HepG2 (cell line): ENCODE measurements around the gene AMD1. TPM values are rescaled to one million over a fixed set of nuclear protein-coding genes. Genes with fewer than 3 reads are reported as not detected.

Experiments
- ATAC-seq: fragments of 200-7000 bp; cut with Tn5 transposase; 3 replicates; pipeline ENCODE4 v1.9.1; 2020; ENCODE audit warnings: mild to moderate bottlenecking, moderate library complexity
- BruUV-seq: library from RNA; stranded (reverse); fragments of 400-500 nt; replicated peaks from 2 replicates; lab custom pipeline; 2021; lab: Mats Ljungman, UMichigan
- CTCF ChIA-PET: fragments of 300-600 bp; formaldehyde crosslinking; extraction: SDS; loops from one replicate; lab custom pipeline; 2021; ENCODE audit warnings: low total read pairs, inconsistent platforms, low intra/inter-chr PET ratio; lab: Yijun Ruan, JAX
- POLR2A ChIA-PET: fragments of 350-600 bp; sonication (Branson Sonifier 250); formaldehyde crosslinking; loops from one replicate; lab custom pipeline; 2020; ENCODE audit warnings: antibody characterized with exemption, inconsistent platforms; lab: Yijun Ruan, JAX
- DNase-seq: peaks from one replicate; pipeline ENCODE4 v3.0.0-alpha.2; 2015; ENCODE audit warnings: low spot score
- FAIRE-seq: peaks from 3 replicates; lab custom pipeline; 2011; peaks lifted over from hg19 to GRCh38; lab: Jason Lieb, UNC
- H2AFZ ChIP-seq: one replicate; pipeline ENCODE4 v1.6.1; 2011; ENCODE audit warnings: low read length, inconsistent platforms
- H3K27ac ChIP-seq: fragments of 300-600 bp; 3 replicates; pipeline ENCODE4 v1.8.0; 2011; ENCODE audit warnings: mixed run types, mild to moderate bottlenecking, mixed read lengths, low read length, inconsistent platforms; ENCODE audit not compliant: insufficient read depth; ENCODE audit errors: extremely low read length
- H3K27me3 ChIP-seq, 2 experiments: fragments of 200-600 bp in 1 of 2; 2 replicates in 1 of 2; 3 replicates in 1 of 2; pipeline versions ENCODE4 v1.6.0 to v1.8.0; 2011; ENCODE audit warnings: low read length in 2 of 2, mild to moderate bottlenecking in 2 of 2, moderate library complexity in 2 of 2, inconsistent platforms in 1 of 2; ENCODE audit not compliant: insufficient read depth in 2 of 2, control insufficient read depth in 1 of 2
- H3K36me3 ChIP-seq, 2 experiments: fragments of 200-600 bp in 1 of 2; replicated peaks in 1 of 2; 2 replicates in 1 of 2; 3 replicates in 1 of 2; pipeline versions ENCODE4 v1.5.1 to v1.8.0; 2011; ENCODE audit warnings: low read length in 2 of 2, inconsistent platforms in 1 of 2; ENCODE audit not compliant: insufficient read depth in 2 of 2, control insufficient read depth in 1 of 2
- H3K4me1 ChIP-seq: 2 replicates; pipeline ENCODE4 v1.5.1; 2012; ENCODE audit warnings: low read length, inconsistent platforms; ENCODE audit not compliant: insufficient read depth
- H3K4me2 ChIP-seq: 2 replicates; pipeline ENCODE4 v1.6.0; 2011; ENCODE audit warnings: low read depth, low read length, inconsistent platforms
- H3K4me3 ChIP-seq, 3 experiments: fragments of 200-600 bp in 1 of 3; sonication (generic), shearing (Covaris generic) in 1 of 3; replicated peaks in 1 of 3; 2 replicates each; pipeline ENCODE4 v1.5.1; 2011 to 2016; ENCODE audit warnings: low read length in 3 of 3, inconsistent platforms in 2 of 3, low read depth in 2 of 3, mild to moderate bottlenecking in 2 of 3, control low read depth in 1 of 3, mixed read lengths in 1 of 3; ENCODE audit not compliant: insufficient read depth in 1 of 3
- H3K79me2 ChIP-seq: one replicate; pipeline ENCODE4 v1.6.1; 2011; ENCODE audit warnings: low read length, inconsistent platforms; ENCODE audit not compliant: insufficient read depth
- H3K9ac ChIP-seq: 2 replicates; pipeline ENCODE4 v1.6.0; 2011; ENCODE audit warnings: mild to moderate bottlenecking, low read depth, low read length, inconsistent platforms; ENCODE audit not compliant: insufficient read depth
- H3K9me3 ChIP-seq: 2 replicates; pipeline ENCODE4 v1.5.1; 2012; ENCODE audit warnings: mild to moderate bottlenecking, low read length
- H4K20me1 ChIP-seq: 2 replicates; pipeline ENCODE4 v1.6.0; 2011; ENCODE audit warnings: inconsistent platforms, mild to moderate bottlenecking, low read length, moderate library complexity; ENCODE audit not compliant: insufficient read depth
- ARID2 ChIP-seq: sonication (generic); formaldehyde crosslinking; IDR thresholded peaks from 2 replicates; pipeline ENCODE4 v1.8.1; 2022; ENCODE audit warnings: mild to moderate bottlenecking, missing genetic modification reagents, borderline replicate concordance
- DBP ChIP-seq: sonication (generic); formaldehyde crosslinking; IDR thresholded peaks from 2 replicates; pipeline ENCODE4 v1.4.0; 2020; ENCODE audit warnings: missing genetic modification reagents; ENCODE audit errors: not compliant biosample characterization
- FOSL2 ChIP-seq: sonication (generic); formaldehyde crosslinking; IDR thresholded peaks from 2 replicates; pipeline ENCODE4 v1.4.0; 2020; ENCODE audit warnings: missing genetic modification reagents
- HNF4A ChIP-seq: sonication (generic); formaldehyde crosslinking; IDR thresholded peaks from 2 replicates; pipeline ENCODE4 v1.4.0; 2020; ENCODE audit warnings: missing genetic modification reagents
- ZNF678 ChIP-seq: sonication (generic); formaldehyde crosslinking; IDR thresholded peaks from 2 replicates; pipeline ENCODE4 v1.4.0; 2020; ENCODE audit warnings: mild to moderate bottlenecking, missing genetic modification reagents
- ZNF841 ChIP-seq: sonication (generic); formaldehyde crosslinking; IDR thresholded peaks from 2 replicates; pipeline ENCODE4 v1.8.1; 2023; ENCODE audit warnings: missing genetic modification reagents, borderline replicate concordance
- WGBS: methylation state at CpG from one replicate; pipeline ENCODE4 v1.1.6; 2017; ENCODE audit warnings: low lambda C conversion rate; 5-methylcytosine and 5-hydroxymethylcytosine counted together
- in situ Hi-C: cut with HindIII; loops from 2 replicates; pipeline ENCODE4 v1.10.0; 2017; ENCODE audit warnings: low pct_unique_long_range_greater_than_20kb; ENCODE audit not compliant: extremely low pct_ligation_motif_present
- intact Hi-C: fragments of 100-400 bp; cut with micrococcal nuclease; formaldehyde crosslinking; loops from one replicate; pipeline ENCODE4 v1.10.0; 2022; ENCODE audit not compliant: unreplicated experiment
- polyA plus RNA-seq, 8 experiments: library from polyadenylated mRNA; depleted of rRNA in 3 of 8; stranded (reverse) in 7 of 8; unstranded in 1 of 8; fragments of >200 nt; fragmentation: Illumina TruSeq in 4 of 8; extraction: Trizol in 4 of 8; gene quantifications; 2 replicates each; pipeline versions ENCODE4 v1.2.1 to v1.2.3, GENCODE V29; 2011 to 2016; ENCODE audit warnings: low read depth in 4 of 8, missing spikeins in 1 of 8, mixed read lengths in 1 of 8; ENCODE audit not compliant: insufficient read depth in 1 of 8
- total RNA-seq, 5 experiments: library from RNA; depleted of rRNA; stranded (reverse); fragments of >200 nt; fragmentation: Illumina TruSeq; extraction: Trizol; gene quantifications; 2 replicates each; pipeline ENCODE4 v1.2.3, GENCODE V29; 2016; ENCODE audit warnings: low read depth in 1 of 5

AMD1 gene
- total and polyA plus RNA-seq, 2 of the 13 experiments (the other 11 are each of a cell fraction or from before 2014, with no cell fraction given), result 108 to 123 TPM

- in situ Hi-C loops, result no loop called here
- BruUV-seq, result no TSS peak
- Histone ChIP-seq H3K9ac (no peak overlapping the region), H3K4me3 (no peak overlapping the region), H3K27me3 (no peaks in the 10 kb centered on the region), H3K4me1 (peaks cover 25% of the 10 kb centered on the region), H3K79me2 (no peaks in the 10 kb centered on the region), H4K20me1 (no peaks in the 10 kb centered on the region)
- intact Hi-C loops, result no loop called here
- ATAC-seq (no peak), FAIRE-seq (no peak)
- 44% methylated on average over 5 of the region's 5 CpGs for WGBS
- POLR2A ChIA-PET, result interaction anchor here (1.4 kb wide), 1 partner anchor 20 kb away, joined by 4 read pairs; the partner anchor contains the start of gene AMD1
- TF ChIP-seq HNF4A (CRISPR knock-in tag), result no peak
- TF ChIP-seq DBP (CRISPR knock-in tag), result no peak
- TF ChIP-seq ZNF678 (CRISPR knock-in tag), result no peak
- TF ChIP-seq, all 625 proteins: peak for 0
- no peak overlapping the region for H3K27ac ChIP-seq
- no peak overlapping the region for H3K4me2 ChIP-seq
- DNase-seq, result no peak
- CTCF ChIA-PET, result no interaction called here
- no peaks in the 10 kb centered on the region for H3K9me3 ChIP-seq
- no peak overlapping the region for H2AFZ ChIP-seq
- H3K36me3 ChIP-seq, result no peaks in the 10 kb centered on the region
Measured at GRCh38 chr6:110853754-110854477, 20.7 kb upstream of the AMD1 start.

GRCh38 chr6:110856296-110856695 is 18.3 kb upstream of the AMD1 start:
- ATAC-seq (peak; percentile 49; the same call in 2 of the 3 replicates), DNase-seq (no peak), FAIRE-seq (no peak)
- H3K79me2 ChIP-seq, result no peaks in the 10 kb centered on the region
- TF ChIP-seq FOSL2 (CRISPR knock-in tag) (peak; percentile 50; the same call in 1 of the 2 replicates), ZNF841 (CRISPR knock-in tag) (no peak), ARID2 (CRISPR knock-in tag) (no peak)
- no peaks in the 10 kb centered on the region for H3K9me3 ChIP-seq
- peaks cover 12% of the 10 kb centered on the region for H3K4me1 ChIP-seq
- CTCF ChIA-PET, result no interaction called here
- no peak overlapping the region for H3K9ac ChIP-seq
- H3K4me2 ChIP-seq, result no peak overlapping the region; the same call in 1 of the 2 replicates
- H3K36me3 ChIP-seq, result no peaks in the 10 kb centered on the region
- no peaks in the 10 kb centered on the region for H4K20me1 ChIP-seq
- WGBS, result 51% methylated on average over 3 of the region's 3 CpGs
- BruUV-seq, result no TSS peak
- no peak overlapping the region for H3K4me3 ChIP-seq
- no peak overlapping the region for H2AFZ ChIP-seq
- no peaks in the 10 kb centered on the region for H3K27me3 ChIP-seq
- intact Hi-C loops (no loop called here), in situ Hi-C loops (no loop called here)
- H3K27ac ChIP-seq, result no peak overlapping the region
- POLR2A ChIA-PET, result interaction anchor here (0.8 to 1.6 kb wide), 4 partner anchors 18 to 102 kb away, joined by 3 to 17 read pairs (median 6); partner anchors contain the start of genes AMD1, CDK19 and GTF3C6
